HepG2 (cell line): ENCODE data around the gene DGAT2. TPM values are rescaled to one million over a fixed set of nuclear protein-coding genes. Genes with fewer than 3 reads are reported as not detected.
A peak's percentile ranks its signal among the peaks of the same experiment; 100 is the strongest.

ENCODE experiments used
- AKNA ChIP-seq: sonication (generic); formaldehyde crosslinking; IDR thresholded peaks from 2 replicates; pipeline ENCODE4 v1.4.0; 2020; ENCODE audit warnings: missing genetic modification reagents, borderline replicate concordance
- CAMTA2 ChIP-seq: sonication (generic); formaldehyde crosslinking; IDR thresholded peaks from 2 replicates; pipeline ENCODE4 v1.4.0; 2020; ENCODE audit warnings: mild to moderate bottlenecking, missing genetic modification reagents, borderline replicate concordance
- ELF1 ChIP-seq: sonication (generic); formaldehyde crosslinking; IDR thresholded peaks from 2 replicates; pipeline ENCODE4 v1.4.0; 2020; ENCODE audit warnings: missing genetic modification reagents
- FUBP1 ChIP-seq: sonication (generic); formaldehyde crosslinking; IDR thresholded peaks from 2 replicates; pipeline ENCODE4 v1.5.1; 2020; ENCODE audit warnings: missing genetic modification reagents, mild to moderate bottlenecking, borderline replicate concordance
- SRSF9 ChIP-seq: fragments of 200-400 bp; formaldehyde crosslinking; IDR thresholded peaks from 2 replicates; pipeline ENCODE4 v1.6.1; 2018; ENCODE audit warnings: borderline replicate concordance, mild to moderate bottlenecking, low read depth, low read length; ENCODE audit not compliant: insufficient read depth, poor library complexity, severe bottlenecking
- ZNF318 ChIP-seq: sonication (generic); formaldehyde crosslinking; IDR thresholded peaks from 2 replicates; pipeline ENCODE4 v1.4.0; 2020; ENCODE audit warnings: mild to moderate bottlenecking, missing genetic modification reagents
- ZNF335 ChIP-seq: sonication (generic); formaldehyde crosslinking; IDR thresholded peaks from 2 replicates; pipeline ENCODE4 v1.4.0; 2020; ENCODE audit warnings: missing genetic modification reagents
- ZNF639 ChIP-seq: conservative IDR thresholded peaks from 2 replicates; pipeline ENCODE4 v1.6.1; 2018; ENCODE audit warnings: missing genetic modification reagents
- polyA plus RNA-seq, 8 experiments: library from polyadenylated mRNA; depleted of rRNA in 3 of 8; stranded (reverse) in 7 of 8; unstranded in 1 of 8; fragments of >200 nt; fragmentation: Illumina TruSeq in 4 of 8; extraction: Trizol in 4 of 8; gene quantifications; 2 replicates each; pipeline versions ENCODE4 v1.2.1 to v1.2.3, GENCODE V29; 2011 to 2016; ENCODE audit warnings: low read depth in 4 of 8, missing spikeins in 1 of 8, mixed read lengths in 1 of 8; ENCODE audit not compliant: insufficient read depth in 1 of 8
- total RNA-seq, 5 experiments: library from RNA; depleted of rRNA; stranded (reverse); fragments of >200 nt; fragmentation: Illumina TruSeq; extraction: Trizol; gene quantifications; 2 replicates each; pipeline ENCODE4 v1.2.3, GENCODE V29; 2016; ENCODE audit warnings: low read depth in 1 of 5
- TF ChIP-seq, protein P1 (sequence below): sonication (generic); formaldehyde crosslinking; IDR thresholded peaks from 2 replicates; pipeline ENCODE4 v1.4.0; 2020; ENCODE audit warnings: mild to moderate bottlenecking, missing genetic modification reagents

Gene DGAT2
- total and polyA plus RNA-seq, 2 of the 13 experiments (the other 11 are each of a cell fraction or from before 2014, with no cell fraction given), result 39.0 to 65.6 TPM

DNA sequence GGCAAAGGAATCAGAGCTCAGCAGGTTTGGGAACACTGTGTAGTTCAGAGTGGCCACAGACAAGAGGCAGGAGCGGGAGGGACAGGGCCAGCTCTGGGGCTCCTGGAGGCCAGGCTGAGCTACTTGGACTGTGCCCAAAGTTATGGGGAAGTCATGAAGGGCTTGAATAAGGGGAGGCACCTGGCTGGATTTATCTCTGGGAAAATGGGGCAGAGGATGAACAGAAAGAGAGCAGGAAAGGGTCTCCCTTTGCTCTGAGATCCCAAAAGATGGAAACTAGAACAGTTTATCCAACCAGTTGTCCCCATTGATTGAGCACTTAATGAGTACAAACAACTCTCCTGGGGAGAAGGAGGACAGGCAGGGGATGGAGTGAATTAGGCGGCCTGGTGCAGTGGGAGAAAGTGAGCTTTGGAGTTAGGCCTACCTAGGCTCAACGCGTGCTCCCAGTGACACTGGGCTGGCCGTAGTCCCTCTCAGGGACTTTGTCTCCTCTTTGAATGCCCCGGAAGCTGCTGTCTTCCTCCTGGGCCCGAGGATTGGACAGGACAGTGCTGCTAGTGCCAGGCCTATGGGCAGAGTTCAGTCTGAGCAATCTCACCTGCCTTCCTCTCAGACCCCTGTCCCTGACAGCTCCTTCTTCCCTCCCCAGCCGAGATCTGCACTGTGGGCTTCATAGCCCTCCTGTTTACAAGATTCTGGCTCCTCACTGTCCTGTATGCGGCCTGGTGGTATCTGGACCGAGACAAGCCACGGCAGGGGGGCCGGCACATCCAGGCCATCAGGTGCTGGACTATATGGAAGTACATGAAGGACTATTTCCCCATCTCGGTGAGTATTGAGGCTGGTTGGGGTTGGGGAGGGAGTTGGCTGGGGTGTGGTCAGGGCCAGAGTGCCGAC, 49.0 kb upstream of the DGAT2 start (continued):
- TF ChIP-seq AKNA (CRISPR knock-in tag) (no peak), ZNF335 (0 out of 2 replicates have a peak, but pooled peaks have one; percentile 0), FUBP1 (CRISPR knock-in tag) (0 out of 2 replicates have a peak, but pooled peaks have one; percentile 29), CAMTA2 (CRISPR knock-in tag) (0 out of 2 replicates have a peak, but pooled peaks have one; percentile 25), ELF1 (CRISPR knock-in tag) (peak; percentile 74), SRSF9 (no peak), ZNF639 (CRISPR knock-in tag) (no peak), ZNF318 (0 out of 2 replicates have a peak, but pooled peaks have one; percentile 10)
- TF ChIP-seq, protein P1, sequence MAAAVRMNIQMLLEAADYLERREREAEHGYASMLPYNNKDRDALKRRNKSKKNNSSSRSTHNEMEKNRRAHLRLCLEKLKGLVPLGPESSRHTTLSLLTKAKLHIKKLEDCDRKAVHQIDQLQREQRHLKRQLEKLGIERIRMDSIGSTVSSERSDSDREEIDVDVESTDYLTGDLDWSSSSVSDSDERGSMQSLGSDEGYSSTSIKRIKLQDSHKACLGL (CRISPR knock-in tag), result peak; percentile 59; the same call in 1 of the 2 replicates
